HG02623 (cell line): ENCODE data around the gene TRAF4.

Experiments used
- ATAC-seq: cut with Tn5 transposase; IDR thresholded peaks from one replicate; pipeline ENCODE4 v1.9.1; 2021; ENCODE audit warnings: moderate library complexity; ENCODE audit not compliant: unreplicated experiment

TRAF4 gene, protein sequence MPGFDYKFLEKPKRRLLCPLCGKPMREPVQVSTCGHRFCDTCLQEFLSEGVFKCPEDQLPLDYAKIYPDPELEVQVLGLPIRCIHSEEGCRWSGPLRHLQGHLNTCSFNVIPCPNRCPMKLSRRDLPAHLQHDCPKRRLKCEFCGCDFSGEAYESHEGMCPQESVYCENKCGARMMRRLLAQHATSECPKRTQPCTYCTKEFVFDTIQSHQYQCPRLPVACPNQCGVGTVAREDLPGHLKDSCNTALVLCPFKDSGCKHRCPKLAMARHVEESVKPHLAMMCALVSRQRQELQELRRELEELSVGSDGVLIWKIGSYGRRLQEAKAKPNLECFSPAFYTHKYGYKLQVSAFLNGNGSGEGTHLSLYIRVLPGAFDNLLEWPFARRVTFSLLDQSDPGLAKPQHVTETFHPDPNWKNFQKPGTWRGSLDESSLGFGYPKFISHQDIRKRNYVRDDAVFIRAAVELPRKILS

DNA sequence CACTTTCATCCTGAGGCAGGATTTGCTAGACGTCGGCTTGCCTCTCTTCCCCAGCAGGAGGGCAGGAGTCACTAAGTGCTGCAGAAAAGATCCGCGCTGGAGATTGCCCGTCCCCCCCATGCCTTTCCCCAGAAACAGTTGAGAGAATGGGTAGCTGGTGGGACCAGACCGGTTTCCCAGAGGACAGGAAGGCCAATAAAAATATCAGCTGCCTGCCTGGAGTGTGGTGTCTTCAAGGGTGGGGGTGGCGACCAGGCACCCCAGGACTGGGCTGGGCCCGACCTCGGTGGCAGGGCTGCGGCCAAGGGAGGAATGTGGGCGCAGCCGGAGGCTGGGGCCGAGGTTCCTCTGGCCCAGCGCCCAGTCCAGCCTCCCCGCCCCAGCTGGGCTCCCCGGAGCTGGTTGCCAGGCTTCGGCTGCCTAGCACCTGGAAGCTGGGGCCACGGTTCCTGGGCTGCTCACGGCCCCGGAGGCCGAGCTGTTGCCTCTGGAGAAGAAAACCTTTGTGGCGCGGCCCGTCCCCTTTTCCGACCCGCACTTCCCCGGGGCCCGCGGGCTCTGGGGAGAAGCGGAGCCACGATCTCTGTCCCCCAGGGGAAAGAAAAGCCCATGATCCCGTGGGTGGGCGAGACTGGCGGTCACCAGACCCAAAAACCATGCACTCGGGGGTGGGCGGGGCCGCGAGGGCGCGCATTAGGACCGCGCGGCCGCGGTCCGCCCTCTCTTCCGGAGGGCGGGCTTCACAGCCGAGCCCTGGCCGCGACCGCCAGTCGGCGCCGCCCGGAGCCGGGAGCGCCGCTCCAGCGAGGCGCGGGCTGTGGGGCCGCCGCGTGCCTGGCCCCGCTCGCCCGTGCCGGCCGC, at the start of gene TRAF4:
Gene TRAF4, plus strand, starts transcription at position 769 of the 861 bp plus-strand sequence. CDS start 102 bp downstream, outside the sequence.
- peak; percentile 59 for ATAC-seq

DNA sequence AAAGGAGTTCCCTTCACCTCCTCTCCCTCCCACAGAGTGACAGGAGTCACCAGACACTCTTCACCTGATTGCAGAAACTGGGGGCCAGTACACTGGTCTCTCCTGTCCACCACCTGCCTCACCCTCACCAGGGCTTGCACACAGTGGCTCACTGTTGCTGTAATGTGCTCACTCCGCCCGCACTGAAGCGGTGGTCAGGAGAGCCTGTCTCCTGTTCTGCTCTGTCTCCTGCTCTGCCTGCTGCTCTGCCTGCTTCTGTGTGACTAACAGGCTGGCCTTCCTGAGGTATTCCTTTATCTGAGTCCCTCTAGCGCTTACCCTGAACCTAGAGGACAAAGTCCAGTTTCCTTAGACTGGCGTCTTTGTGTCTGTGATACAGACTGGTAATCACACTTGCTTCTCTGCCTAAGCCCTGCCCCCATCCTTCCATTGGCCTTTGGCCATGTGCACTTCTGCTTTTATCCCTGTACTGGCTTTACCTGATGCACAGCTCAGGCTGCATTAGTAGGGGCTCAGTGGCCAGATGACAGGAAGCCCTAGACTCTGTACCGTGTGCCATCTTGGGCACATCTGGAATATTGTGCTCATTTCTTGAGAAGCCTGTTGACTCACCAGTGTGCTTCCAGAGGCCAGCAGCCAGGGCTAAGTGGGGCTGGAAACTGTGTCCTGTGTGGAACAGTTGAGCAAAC, 45.4 kb upstream of the TRAF4 start:
- no peak for ATAC-seq

DNA sequence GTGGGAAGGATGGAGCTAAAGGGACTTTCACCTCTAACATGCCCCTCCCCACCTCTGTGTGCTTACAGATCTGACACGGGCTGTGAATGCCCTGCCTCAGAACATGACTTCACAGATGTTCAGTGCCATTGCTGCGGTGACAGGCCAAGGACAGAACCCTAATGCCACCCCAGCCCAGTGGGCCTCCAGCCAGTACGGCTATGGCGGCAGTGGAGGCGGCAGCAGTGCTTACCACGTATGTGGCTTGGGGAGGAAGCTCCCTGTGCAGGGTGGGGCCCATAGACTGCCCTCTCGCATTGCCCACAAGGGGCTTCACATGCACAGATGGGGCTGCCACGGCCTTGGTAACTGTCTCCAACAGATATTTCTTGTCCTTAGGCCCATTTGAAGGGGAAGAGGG, 43.5 kb upstream of the TRAF4 start:
- no peak for ATAC-seq

DNA sequence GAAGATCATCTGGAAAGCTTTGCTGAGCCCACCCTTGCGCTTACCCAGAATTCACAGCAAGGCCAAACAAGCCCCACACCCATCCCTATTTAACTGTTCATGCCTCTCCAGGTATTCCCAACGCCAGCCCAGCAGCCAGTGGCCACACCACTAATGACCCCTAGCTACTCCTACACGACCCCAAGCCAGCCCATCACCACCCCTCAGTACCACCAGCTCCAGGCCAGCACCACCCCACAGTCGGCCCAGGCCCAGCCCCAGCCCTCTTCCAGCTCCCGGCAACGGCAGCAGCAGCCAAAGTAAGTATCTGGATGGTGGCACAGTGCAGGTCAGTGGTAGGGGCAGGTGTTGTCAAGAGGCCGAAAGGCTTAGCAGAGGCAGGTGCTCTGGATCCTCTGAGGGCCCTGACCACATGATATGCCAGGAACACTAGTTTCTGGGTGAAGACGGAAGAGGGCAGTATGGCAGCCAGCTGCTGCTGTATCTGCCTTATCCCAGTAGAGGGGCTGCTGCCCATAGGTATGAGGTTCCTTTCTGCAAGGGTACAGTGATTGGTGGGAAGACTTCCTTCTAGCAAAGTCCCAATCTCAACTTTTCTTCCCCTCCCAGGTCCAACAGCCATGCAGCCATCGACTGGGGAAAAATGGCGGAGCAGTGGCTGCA, 42.9 kb upstream of the TRAF4 start:
- ATAC-seq: no peak

DNA sequence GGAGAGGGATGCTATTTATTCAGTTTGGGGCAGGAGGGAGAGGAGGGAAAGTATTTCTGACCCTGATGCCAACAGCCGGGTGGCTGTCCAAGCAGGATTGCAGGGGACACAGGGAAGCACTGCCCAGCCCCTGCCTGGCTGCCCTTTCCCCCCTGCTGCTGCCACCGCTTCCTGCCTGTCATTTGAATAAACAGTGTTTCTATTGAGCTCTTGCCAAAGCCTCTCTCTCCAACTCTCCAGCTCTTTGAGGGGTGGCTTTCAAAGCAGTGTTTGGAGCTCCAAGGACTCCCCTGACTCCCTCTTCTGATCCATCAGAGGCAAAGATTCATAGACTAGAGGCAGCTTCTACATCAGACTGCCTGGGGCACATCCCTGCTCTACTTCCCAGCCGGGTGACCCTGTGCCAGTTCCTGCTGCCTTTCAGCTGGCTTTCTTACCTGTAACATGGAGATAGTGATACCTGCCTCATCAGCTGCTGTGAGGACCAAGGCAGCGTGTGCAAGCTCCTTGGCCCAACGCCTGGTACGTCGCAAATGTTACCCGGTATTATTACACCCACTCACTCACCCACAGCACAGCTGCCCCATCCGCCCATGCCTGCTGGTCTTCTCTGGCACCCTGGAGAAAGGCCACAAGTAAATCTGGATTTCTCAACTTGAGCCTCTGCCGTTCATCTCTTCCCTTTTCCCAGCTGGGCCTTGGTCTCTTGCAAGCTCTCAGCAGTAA, 41.6 kb upstream of the TRAF4 start:
- no peak for ATAC-seq

DNA sequence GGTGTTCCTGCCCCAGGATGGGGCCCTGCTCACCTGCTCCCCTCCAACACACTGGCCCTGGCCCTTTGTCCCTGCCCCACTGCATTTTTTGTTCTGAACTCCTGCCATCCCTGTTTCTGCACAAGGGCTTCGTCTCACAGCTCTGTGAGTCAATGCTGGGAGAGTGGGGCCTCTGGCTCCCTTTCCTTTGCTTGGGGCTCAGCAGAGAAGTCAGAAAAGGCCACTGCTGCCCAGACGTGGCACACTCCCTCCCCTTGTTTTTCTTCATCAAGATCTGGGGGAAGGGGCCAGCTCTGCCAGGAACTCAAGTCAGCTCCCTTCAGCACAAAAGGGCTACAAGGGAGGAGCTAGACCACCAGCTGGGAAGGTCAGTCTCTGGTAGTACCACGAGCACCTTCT, 41.1 kb upstream of the TRAF4 start:
- ATAC-seq: no peak

DNA sequence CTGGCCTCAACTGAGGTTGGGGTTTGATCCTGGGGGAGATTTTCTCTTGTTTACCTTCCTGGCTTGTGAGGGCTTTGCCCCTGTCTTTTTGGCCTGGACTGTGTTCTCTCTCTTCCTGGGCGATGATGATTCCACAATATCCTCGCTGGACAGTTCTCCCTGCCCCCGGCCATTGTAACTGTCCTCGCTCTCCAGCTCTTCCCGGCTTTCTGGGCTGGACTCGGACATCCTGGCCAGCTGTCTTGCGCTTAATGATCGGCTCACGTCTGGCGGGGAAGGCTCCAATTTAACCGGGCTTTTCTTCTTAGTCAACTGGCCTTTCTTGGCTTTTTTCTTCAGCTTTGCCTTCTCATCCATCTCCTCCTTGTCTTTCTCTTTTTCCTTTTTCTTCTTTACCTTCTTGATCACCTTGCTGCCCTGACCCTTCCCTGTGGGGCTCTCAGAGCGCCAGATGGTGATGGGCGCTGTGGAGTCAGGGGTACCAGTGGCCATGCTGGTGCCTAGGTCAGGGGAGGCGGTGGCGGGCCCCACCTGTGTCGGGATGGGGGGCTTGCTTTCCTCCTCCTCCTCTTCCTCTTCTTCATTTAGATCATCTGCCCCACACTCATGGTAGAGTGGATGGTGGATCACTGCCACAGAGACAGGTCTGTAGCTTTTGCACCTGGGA, 40.1 kb upstream of the TRAF4 start:
- ATAC-seq: no peak

DNA sequence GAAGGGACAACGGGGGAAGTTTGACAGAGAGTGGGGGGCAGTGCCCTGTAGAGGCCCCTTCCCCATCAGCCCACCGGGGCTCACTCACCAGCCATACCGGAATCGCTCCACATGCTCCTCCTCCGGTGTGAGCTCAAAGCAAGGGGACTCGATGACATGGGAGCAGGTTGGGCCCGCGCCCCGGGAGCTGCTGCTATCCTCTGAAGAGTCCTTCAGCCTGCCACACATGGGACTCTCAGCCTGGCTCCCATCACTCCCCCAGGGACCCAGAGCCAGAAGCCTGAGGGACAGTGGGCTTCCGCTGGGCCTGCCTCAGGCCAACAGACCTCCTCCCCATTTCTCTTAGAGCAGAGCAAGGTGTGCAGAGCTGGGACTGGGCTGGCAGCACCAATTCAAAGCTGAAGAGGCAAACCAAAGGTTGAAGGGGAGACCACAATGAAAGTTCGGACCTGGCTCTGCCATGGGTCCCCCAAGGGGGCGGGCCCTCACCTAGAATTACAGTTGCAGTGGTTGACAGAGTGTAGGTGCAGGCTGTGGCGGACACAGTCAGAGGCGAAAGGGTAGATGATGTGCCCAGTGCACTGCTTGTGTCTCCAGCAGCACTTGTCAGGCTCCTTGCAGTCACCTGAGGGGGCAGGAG, 39.5 kb upstream of the TRAF4 start:
- ATAC-seq: no peak

DNA sequence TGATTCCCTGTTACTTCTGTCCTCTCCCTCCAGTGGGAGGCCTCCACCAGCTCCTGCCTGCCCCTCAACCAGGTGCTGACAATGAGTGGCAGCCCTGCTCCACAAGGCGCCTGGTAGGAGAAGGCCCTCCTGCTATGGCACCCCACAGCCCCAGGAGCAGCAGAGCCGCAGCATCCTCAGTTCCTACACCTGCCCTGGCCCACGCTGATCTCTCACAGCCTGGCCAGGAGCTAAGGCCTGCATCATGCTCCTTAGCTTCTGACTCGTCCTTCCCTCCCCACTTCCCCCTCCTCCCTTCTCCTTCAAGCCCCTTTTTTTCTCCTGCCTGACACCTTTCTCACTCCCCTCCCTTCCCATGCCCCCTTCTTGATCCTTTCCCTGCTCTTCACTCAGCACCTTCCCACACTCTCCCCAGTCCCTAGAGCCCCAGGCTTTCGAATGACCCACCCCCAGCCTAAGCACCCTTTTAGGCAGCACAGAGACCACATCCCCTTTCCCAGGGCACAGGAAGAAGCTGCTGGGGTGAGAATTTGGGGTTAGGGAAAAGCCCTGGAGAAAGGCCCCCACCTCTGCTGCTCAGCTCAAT, 38.6 kb upstream of the TRAF4 start:
- no peak for ATAC-seq

DNA sequence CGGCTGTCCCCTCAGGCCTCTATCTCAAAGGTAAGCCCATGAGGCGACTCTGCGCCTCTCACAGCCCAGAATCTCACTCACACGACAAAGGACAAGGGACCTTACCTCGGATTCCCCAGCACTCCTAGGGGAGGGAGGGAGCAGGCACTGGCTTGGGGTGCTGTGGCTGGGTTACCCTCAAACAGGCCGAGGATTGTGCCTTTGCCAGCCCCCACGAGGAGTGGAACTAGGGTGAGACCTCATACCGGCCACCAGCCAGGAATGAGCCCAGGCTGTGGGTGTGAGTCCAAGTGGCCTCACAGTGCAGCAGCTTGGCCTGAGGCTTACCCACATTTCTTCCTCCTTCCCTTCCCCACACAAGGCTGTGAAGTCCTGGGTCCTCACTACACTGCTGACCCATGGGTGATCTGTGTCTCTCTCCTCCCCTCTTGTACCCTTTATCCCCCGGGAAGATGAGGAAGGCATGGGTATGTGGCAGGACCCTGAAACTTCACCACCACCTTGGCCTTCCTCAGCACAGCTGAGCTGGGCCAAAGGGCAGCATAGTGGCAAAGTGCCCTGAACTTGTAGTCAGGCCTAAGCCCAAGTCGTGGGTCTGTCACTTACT, 38.0 kb upstream of the TRAF4 start:
- ATAC-seq: no peak

DNA sequence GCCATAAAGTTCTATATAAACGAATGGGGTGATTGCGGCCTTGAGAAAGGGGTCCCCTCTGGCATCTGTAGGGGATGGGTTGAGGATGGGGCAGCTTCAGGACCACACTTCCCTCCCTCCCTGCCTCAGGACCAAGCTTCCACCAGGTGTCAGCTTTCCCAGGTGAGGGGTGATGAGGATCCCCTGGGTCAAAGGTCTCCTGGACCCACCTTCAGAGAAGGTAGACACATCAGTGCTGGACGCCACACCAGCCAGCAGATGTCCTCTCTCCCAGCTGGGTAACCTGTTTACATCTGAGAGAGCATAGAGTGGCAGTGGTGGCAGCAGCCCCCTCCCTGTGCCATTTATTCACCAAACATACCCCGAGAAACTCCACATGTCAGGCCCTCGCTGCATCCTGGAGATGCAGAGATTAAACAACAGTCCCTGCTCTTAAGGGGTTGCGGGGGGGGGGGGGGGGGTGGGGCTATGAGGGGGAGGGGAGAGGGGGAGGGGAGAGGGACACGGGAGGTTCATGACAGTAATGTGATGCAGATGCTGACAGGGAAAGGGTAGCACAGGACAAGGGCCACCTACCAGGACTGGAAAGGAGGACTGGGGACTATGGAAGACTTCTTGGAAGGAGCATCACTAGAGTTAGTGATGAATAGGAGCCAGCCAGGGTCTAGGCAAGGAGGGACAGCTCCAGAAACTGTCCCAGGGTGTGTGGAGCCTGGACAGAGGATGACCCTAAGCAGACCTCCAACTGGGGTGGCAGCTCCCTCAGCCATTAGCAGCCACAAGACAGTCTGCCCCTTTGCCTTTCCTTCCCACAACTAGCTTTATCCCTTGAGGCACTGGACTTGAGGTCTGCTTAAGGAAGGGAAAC, 37.1 kb upstream of the TRAF4 start:
- no peak for ATAC-seq

DNA sequence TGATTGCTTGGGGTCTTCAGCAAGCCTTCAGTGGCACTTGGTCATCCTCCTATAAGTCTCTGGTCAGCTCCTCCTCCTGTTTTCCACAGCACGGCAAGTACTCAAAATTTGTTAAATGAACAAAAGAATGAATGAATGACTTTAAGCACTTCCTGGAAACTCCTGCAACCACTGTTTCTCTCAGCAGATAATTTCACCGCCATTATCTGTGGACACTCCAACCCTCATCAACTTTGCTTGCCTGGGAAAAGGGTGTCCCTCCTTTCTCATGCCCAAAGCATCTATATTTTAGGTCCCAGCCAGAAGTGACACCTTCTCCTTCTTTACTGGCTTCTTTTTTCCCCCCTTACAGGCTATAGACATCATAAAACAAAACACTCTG, 36.5 kb upstream of the TRAF4 start:
- no peak for ATAC-seq

DNA sequence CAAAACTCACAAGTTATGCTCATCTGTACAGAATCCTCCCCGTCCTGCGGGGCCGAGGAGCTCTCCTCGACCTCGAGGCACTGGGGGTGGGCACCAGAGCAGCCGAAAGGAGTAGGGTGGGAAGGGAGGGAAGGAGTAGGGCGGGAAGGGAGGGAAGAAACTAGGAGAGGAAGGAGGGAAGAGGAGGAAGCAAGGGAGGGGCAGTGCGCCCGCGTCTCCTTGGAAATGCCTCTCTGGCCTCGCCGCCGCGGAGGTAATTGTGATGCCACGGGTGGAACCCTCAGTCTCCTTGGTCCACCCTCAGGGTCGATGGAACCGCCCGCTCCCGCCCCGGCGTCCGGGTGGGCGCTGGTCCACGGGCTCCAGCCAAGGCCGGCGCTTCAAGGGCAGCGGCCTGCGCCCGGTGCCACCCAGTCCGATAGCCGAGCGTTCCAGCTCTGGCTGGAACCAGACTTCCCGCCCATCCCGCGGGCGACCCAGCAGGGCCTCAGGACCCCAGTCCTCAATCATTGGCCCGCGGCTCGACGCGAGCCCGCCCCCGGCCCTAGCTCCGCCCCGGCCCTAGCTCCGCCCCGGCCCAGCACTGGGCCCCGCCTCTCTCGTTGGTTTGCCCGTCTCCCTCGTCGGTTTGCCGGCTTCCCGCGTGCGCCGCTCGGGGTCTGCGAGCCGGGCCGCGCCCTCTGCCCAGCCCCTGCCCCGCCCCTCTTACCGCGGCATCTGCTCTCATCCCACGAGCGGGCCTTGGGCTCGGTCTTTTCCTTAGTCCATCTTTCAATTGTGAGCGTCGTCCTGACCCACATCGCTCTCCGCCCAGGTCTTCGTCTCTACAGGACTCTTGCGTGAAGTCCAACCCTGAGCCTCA, 32.7 kb upstream of the TRAF4 start:
- ATAC-seq: peak; percentile 66

DNA sequence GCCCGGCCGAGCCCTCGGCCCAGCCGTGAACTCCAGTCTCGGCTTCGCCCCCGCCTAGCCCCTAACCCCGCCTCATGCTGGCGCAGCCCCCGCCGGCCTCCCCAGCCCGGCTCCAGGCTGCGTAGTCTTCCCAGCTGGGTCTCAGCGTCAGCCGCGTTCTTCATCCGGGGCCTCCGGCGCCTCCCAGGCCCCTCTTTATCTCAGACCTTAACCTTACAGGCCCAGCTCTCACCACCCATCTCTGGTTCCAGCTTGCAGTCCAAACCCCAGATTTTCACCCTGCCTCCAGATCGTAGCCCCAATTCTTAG, 32.1 kb upstream of the TRAF4 start, which contains the start of gene PROCA1:
Gene PROCA1, minus strand, starts transcription at position 166 of the 309 bp plus-strand sequence. CDS start 228 bp downstream, outside the sequence.
- no peak for ATAC-seq

DNA sequence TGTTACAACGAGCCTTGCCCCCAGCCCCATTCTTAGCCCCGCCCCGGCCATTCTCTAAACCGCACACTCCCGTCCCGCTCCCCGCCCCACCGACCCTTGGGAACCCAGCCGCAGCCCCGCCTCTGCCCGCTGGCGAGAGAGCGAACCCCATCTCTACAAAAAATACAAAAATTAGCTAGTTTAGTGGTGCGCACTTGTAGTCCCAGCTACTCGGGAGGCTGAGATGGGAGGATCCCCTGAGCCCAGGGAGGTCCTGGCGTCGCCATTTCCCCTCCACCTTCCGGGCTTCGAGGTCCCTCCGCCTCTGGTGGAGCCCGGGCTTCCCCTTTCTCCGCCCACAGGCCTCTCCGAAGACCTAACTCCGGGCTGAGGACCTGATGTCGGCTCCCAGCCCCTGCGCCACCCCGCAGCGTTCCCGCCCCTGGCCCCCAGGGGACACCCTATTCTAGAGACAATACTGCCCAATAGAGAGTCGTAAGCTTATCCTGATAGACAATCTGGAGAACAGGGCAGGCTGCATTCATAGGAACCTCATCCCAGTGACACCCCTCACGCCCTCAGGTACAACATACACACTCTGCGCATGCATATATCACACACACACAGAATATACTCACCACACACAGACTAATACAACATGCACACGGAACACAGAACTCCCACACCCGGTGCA, 31.6 kb upstream of the TRAF4 start:
- no peak for ATAC-seq
